Liver (tissue), 9 donors: Measurements from ENCODE around the gene KANSL3. TPM values are rescaled to one million over a fixed set of nuclear protein-coding genes. Genes with fewer than 3 reads are reported as not detected.
"Not testable (repeated sequence)": the region's sequence is repeated elsewhere in the genome, so short reads cannot be mapped to it uniquely, and the experiment has no call there.

Source experiments
- DNase-seq: peaks from one replicate; pipeline ENCODE4 v3.0.0-alpha.2; 2017; ENCODE audit warnings: low spot score
- H3K27ac ChIP-seq, 2 donors: one replicate each; pipeline ENCODE4 v1.7.0; 2013; ENCODE audit warnings: inconsistent platforms in 2 of 2, low read length in 2 of 2, control low read depth in 1 of 2, low read depth in 1 of 2, mild to moderate bottlenecking in 1 of 2
- H3K27me3 ChIP-seq, 4 donors: one replicate each; pipeline versions ENCODE4 v1.6.1 to v1.7.0; 2013; ENCODE audit warnings: low read length in 3 of 4, inconsistent platforms in 1 of 4, mild to moderate bottlenecking in 1 of 4, moderate library complexity in 1 of 4; ENCODE audit not compliant: control insufficient read depth in 4 of 4, insufficient read depth in 4 of 4
- H3K36me3 ChIP-seq, 4 donors: one replicate each; pipeline versions ENCODE4 v1.6.1 to v1.7.0; 2013; ENCODE audit warnings: low read length in 3 of 4, mild to moderate bottlenecking in 3 of 4, low read depth in 1 of 4, moderate library complexity in 1 of 4; ENCODE audit not compliant: control insufficient read depth in 4 of 4, insufficient read depth in 3 of 4
- H3K4me1 ChIP-seq, 4 donors: one replicate each; pipeline versions ENCODE4 v1.6.1 to v1.7.0; 2013; ENCODE audit warnings: low read length in 3 of 4, mild to moderate bottlenecking in 3 of 4, moderate library complexity in 1 of 4; ENCODE audit not compliant: control insufficient read depth in 4 of 4, insufficient read depth in 4 of 4
- H3K4me3 ChIP-seq, 3 donors: one replicate each; pipeline versions ENCODE4 v1.6.1 to v1.7.0; 2013; ENCODE audit warnings: low read length in 3 of 3, control low read depth in 1 of 3, low read depth in 1 of 3, mild to moderate bottlenecking in 1 of 3
- H3K9ac ChIP-seq, 2 donors: one replicate each; pipeline ENCODE4 v1.7.0; 2013; ENCODE audit warnings: low read length in 2 of 2, mild to moderate bottlenecking in 2 of 2, moderate library complexity in 2 of 2, control low read depth in 1 of 2, low read depth in 1 of 2
- H3K9me3 ChIP-seq, 4 donors: one replicate each; pipeline versions ENCODE4 v1.6.1 to v1.7.0; 2013; ENCODE audit warnings: low read length in 3 of 4; ENCODE audit not compliant: control insufficient read depth in 4 of 4
- FOXA2 ChIP-seq: IDR thresholded peaks from 2 replicates; pipeline ENCODE4 v1.6.1; 2016; ENCODE audit warnings: antibody characterized with exemption
- HNF4A ChIP-seq, 2 donors: conservative IDR thresholded peaks; 2 replicates each; pipeline ENCODE4 v1.6.1; 2016; ENCODE audit warnings: antibody characterized with exemption in 2 of 2, mild to moderate bottlenecking in 2 of 2
- JUND ChIP-seq, 2 donors: IDR thresholded peaks; 2 replicates each; pipeline ENCODE4 v1.6.1; 2016; ENCODE audit warnings: antibody characterized with exemption in 2 of 2
- NR2F2 ChIP-seq: IDR thresholded peaks from 2 replicates; pipeline ENCODE4 v1.6.1; 2016; ENCODE audit warnings: antibody characterized with exemption
- RAD21 ChIP-seq, 2 donors: IDR thresholded peaks; 2 replicates each; pipeline ENCODE4 v1.6.1; 2016; ENCODE audit warnings: antibody characterized with exemption in 2 of 2, mild to moderate bottlenecking in 2 of 2
- TAF1 ChIP-seq: conservative IDR thresholded peaks from 2 replicates; pipeline ENCODE4 v1.6.1; 2016; ENCODE audit warnings: antibody characterized with exemption, mild to moderate bottlenecking
- WGBS: extraction: QIAGEN DNeasy Blood & Tissue Kit; methylation state at CpG from one replicate; pipeline ENCODE4 v1.1.7; 2013; 5-methylcytosine and 5-hydroxymethylcytosine counted together
- polyA plus RNA-seq, 2 donors: library from polyadenylated mRNA; stranded (reverse) in 1 of 2; unstranded in 1 of 2; fragments of 200-250 nt in 1 of 2; fragments of >200 nt in 1 of 2; fragmentation: Nextera tagmentation in 1 of 2; extraction: Ambion mirVana in 1 of 2; gene quantifications; one replicate each; pipeline versions ENCODE4 v1.2.1 to v1.2.3, GENCODE V29; 2013 to 2015
- total RNA-seq, 2 donors: library from RNA; depleted of rRNA; stranded (reverse); fragments of >200 nt; gene quantifications; one replicate each; pipeline ENCODE4 v1.2.3, GENCODE V29; 2014
- TF ChIP-seq, protein P1 (sequence below): fragments of 150-350 bp; IDR thresholded peaks from 2 replicates; pipeline ENCODE4 v1.5.1; 2017; ENCODE audit warnings: improper control_type of control experiment, low read depth, low read length; ENCODE audit not compliant: missing input control
- donor health status: healthy.
- donor health status: healthy.
- donor health status: healthy.
- donor health status: healthy.
- donor health status: healthy.

The KANSL3 gene
- total and polyA plus RNA-seq, 4 donors, result 8.3 to 30.5 (median 18.6) TPM

DNA sequence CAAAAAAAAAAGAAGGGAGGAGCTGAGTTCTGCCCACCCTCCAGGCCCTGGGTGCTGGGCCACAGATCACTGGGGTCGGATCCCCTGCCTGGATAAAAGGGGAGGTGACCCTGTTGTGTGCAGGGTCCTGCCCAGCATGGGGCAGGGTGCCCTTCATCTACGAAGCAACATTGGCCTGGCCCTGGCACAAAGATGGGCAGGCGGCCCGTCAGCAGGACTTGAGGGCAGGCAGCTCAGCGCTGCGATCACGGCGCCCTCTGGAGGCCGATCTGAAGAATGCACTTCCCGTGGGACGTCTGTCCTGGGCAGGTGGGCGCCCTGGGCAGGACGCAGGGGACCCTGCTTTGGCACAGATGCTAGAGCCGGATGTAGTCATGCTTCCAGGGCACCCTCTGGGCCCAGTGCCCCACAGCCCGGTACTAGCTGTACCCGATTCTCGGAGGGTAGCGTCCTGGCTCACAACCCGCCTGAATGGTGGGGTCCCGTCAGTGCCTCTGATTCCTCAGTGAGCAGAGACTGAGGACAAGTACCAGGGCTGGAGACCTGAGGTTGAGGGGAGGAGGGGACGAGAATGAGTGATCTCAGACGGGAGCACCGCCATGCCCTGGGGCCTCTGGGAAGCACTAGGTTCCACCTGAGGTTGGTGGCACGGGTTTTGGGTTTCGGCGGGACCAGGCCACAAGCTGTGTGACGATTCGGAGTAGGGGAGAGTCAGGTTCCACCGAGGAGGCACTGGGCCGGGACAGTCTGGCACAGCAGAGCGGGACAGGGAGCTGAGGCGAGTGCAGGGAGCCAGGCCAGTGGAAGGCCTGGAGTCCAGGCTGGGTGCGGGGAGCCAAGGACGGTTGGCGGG, 83.6 kb downstream of the KANSL3 start:
- DNase-seq, result peak; percentile 55
- H3K27ac ChIP-seq, result peak overlapping the region in 1 of 2 donors; percentile 5
- TF ChIP-seq FOXA2 (no peak), HNF4A (conservative IDR thresholded peaks at IDR 0.05) (no peak), TAF1 (no peak), NR2F2 (no peak), RAD21 (IDR thresholded peaks at IDR 0.05) (peak; percentile 75 to 88)
- TF ChIP-seq, protein P1, sequence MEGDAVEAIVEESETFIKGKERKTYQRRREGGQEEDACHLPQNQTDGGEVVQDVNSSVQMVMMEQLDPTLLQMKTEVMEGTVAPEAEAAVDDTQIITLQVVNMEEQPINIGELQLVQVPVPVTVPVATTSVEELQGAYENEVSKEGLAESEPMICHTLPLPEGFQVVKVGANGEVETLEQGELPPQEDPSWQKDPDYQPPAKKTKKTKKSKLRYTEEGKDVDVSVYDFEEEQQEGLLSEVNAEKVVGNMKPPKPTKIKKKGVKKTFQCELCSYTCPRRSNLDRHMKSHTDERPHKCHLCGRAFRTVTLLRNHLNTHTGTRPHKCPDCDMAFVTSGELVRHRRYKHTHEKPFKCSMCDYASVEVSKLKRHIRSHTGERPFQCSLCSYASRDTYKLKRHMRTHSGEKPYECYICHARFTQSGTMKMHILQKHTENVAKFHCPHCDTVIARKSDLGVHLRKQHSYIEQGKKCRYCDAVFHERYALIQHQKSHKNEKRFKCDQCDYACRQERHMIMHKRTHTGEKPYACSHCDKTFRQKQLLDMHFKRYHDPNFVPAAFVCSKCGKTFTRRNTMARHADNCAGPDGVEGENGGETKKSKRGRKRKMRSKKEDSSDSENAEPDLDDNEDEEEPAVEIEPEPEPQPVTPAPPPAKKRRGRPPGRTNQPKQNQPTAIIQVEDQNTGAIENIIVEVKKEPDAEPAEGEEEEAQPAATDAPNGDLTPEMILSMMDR, result peak; percentile 75
- no peaks in the 10 kb centered on the region for H3K27me3 ChIP-seq
- no peaks in the 10 kb centered on the region for H3K9me3 ChIP-seq
- H3K4me3 ChIP-seq, result no peak overlapping the region
- peaks cover 6 to 45% (median 27%) of the 10 kb centered on the region in 4 donors for H3K4me1 ChIP-seq
- no peak overlapping the region for H3K9ac ChIP-seq
- H3K36me3 ChIP-seq, result peaks cover 0 to 3% (median 1%) of the 10 kb centered on the region in 4 donors
- whole genome bisulfite sequencing, result 46% methylated on average over 35 of the region's 35 CpGs

DNA sequence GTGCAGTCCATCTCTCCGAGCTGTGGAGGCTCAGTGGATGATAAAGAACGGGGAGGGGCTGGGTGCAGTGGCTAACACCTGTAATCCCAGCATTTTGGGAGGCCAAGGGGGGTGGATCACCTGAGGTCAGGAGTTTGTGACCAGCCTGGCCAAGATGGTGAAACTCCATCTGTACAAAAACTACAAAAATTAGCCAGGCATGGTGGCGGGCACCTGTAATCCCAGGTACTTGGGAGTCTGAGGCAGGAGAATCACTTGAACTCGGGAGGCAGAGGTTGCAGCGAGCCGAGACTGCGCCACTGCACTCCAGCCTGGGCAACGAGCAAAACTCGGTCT, 84.2 kb downstream of the KANSL3 start:
- H3K9me3 ChIP-seq, H3K4me3 ChIP-seq, H3K9ac ChIP-seq, H3K36me3 ChIP-seq, DNase-seq, H3K27me3 ChIP-seq: not testable (repeated sequence)
- 55% methylated on average over 9 of the region's 9 CpGs for WGBS
- H3K4me1 ChIP-seq, result peaks cover 6 to 47% (median 29%) of the 10 kb centered on the region in 4 donors
- peak overlapping the region in 1 of 2 donors; percentile 5 for H3K27ac ChIP-seq

DNA sequence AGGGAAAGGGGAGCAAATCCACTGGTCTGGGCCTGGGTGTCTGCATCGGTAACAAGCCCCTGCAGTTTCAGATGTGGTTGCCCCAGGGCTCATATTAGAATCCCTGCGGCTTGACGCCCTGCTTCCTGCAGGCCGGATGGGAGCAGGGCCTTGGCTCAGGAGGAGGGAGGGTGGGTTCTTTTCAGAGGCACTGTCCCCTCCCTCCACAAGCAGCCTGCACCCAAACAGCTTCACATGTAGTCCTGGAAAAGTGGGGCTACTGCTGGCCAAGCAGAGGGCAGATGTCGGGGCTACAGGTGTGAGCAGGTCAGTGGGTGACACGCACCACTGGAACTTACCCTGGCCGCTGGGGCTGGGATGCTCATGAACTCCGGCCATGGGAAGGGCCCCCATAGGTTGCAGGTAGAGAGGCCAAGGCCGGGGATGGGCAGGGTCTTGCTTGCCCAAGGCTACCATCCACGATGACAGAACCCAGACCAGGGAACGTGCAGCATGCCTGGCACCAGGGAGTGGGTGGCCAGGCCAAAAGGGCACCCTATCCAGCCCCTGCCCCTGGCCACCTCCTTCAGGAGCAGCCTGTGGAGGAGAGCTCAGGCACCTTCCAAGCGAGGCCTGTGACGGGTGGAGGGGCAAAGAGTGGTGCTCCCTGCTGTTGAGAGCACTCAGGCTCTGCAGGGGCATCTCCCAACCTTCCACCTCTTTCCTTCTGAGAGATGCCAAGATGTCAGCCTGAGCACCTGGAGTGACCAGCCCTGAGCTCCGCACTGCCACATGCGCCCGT, 84.7 kb downstream of the KANSL3 start:
- H3K27me3 ChIP-seq, result no peaks in the 10 kb centered on the region
- H3K36me3 ChIP-seq, result peaks cover 0 to 3% (median 1%) of the 10 kb centered on the region in 4 donors
- no peak overlapping the region for H3K9ac ChIP-seq
- WGBS, result 92% methylated on average over 16 of the region's 16 CpGs
- DNase-seq, result no peak
- H3K9me3 ChIP-seq, result no peaks in the 10 kb centered on the region
- no peak overlapping the region for H3K27ac ChIP-seq
- no peak overlapping the region for H3K4me3 ChIP-seq
- peaks cover 6 to 47% (median 29%) of the 10 kb centered on the region in 4 donors for H3K4me1 ChIP-seq
- TF ChIP-seq FOXA2 (no peak), JUND (IDR thresholded peaks at IDR 0.05) (no peak), NR2F2 (no peak)
